Fibroblast of villous mesenchyme (primary cell): ENCODE data around the gene OR3A2. TPM values are rescaled to one million over a fixed set of nuclear protein-coding genes. Genes with fewer than 3 reads are reported as not detected.
"Not testable (repeated sequence)": the region's sequence is repeated elsewhere in the genome, so short reads cannot be mapped to it uniquely, and the experiment has no call there.

ENCODE experiments used
- DNase-seq: peaks from one replicate; pipeline ENCODE4 v3.0.0-alpha.2; 2010; ENCODE audit warnings: low read depth
- H3K4me3 ChIP-seq: 2 replicates; pipeline ENCODE4 v1.5.1; 2011; ENCODE audit warnings: low read depth, mild to moderate bottlenecking, low read length
- total RNA-seq: library from RNA; depleted of rRNA; stranded (reverse); fragments of >200 nt; gene quantifications from 2 replicates; pipeline ENCODE4 v1.2.3, GENCODE V29; 2012
- TF ChIP-seq, protein P1 (sequence below): IDR thresholded peaks from 2 replicates; pipeline ENCODE4 v1.5.1; 2012; ENCODE audit warnings: low read depth, mild to moderate bottlenecking, low read length; ENCODE audit not compliant: insufficient read depth

The OR3A2 gene
- total RNA-seq, 1 donor, result 0.43 TPM

GRCh38 chr17:3335876-3336275 lies 50.2 kb downstream of the OR3A2 start:
- DNase-seq, result no peak
- H3K4me3 ChIP-seq, result no peak overlapping the region
- TF ChIP-seq, protein P1, sequence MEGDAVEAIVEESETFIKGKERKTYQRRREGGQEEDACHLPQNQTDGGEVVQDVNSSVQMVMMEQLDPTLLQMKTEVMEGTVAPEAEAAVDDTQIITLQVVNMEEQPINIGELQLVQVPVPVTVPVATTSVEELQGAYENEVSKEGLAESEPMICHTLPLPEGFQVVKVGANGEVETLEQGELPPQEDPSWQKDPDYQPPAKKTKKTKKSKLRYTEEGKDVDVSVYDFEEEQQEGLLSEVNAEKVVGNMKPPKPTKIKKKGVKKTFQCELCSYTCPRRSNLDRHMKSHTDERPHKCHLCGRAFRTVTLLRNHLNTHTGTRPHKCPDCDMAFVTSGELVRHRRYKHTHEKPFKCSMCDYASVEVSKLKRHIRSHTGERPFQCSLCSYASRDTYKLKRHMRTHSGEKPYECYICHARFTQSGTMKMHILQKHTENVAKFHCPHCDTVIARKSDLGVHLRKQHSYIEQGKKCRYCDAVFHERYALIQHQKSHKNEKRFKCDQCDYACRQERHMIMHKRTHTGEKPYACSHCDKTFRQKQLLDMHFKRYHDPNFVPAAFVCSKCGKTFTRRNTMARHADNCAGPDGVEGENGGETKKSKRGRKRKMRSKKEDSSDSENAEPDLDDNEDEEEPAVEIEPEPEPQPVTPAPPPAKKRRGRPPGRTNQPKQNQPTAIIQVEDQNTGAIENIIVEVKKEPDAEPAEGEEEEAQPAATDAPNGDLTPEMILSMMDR, result no peak

- H3K4me3 ChIP-seq, result no peak overlapping the region
- TF ChIP-seq, protein P1, result no peak
- DNase-seq, result no peak
Observed at GRCh38 chr17:3318336-3318735, 67.8 kb downstream of the OR3A2 start.

DNA sequence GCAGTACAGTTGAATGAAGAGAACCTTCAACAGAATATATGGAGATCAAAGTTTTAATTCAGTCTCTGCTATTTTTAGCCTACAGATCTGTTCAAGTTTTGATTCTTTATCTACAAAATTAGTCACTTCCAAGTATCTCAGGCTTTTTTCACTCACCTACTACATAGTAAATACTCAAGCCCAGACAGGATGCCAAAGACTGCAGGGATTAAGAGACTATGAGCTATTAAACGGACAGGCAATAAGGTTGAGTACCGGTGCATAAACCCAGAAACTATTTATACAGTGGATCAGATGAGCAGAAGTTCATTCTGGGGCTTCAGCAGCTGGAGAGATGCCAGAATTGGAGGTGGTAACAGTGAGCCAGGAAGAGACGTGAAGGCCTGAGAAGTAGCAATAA lies 69.3 kb downstream of the OR3A2 start:
- no peak overlapping the region for H3K4me3 ChIP-seq
- TF ChIP-seq, protein P1, result no peak
- DNase-seq, result no peak

DNA sequence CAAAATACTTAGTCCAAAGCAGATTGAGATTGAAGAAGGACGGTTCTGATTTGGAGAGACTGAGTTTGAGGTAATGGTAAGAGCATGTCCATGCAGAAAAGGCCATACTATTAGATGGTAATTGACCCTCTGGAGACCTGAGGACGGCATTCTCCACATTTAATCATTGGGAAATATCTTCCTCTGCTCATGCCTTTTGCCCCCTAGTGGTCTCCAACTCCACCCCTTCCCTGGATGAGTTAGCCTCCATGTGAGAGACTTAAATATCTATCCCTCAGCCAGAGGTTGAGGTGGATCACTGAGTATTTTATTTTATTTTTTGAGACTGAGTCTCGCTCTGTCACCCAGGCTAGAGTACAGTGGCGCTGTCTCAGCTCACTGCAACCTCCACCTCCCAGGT lies 77.5 kb downstream of the OR3A2 start:
- H3K4me3 ChIP-seq, result no peak overlapping the region
- no peak for DNase-seq
- TF ChIP-seq, protein P1, result no peak

DNA sequence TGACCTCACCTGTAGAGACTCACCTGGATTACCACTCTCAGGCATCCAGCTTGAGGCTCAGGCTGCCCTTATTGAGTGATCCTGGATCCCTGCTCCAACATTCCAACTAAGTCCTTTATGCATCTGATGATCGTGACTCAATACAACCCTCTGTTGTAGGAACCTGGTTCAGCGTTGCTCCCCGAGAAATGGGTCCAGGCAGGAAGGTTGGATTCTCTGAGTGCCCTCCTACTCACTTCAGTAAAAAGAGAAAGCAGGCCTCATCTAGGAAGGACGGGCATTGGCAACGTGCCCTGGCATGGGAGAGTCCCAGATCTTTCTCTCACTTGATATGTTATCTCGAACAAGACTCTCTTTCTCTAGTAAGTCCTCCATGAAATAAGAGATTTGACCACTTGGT lies 87.8 kb downstream of the OR3A2 start, which contains the start of gene OR3A1:
OR3A1 (minus strand) TSS at position 101 of the 400 bp plus-strand sequence. CDS start 5,778 bp downstream, outside the sequence.
- DNase-seq, result no peak
- TF ChIP-seq, protein P1, result no peak
- no peak within 1 kb of the TSS for H3K4me3 ChIP-seq

GRCh38 chr17:3295632-3296031 lies 90.5 kb downstream of the OR3A2 start:
- DNase-seq, result no peak
- H3K4me3 ChIP-seq, result no peak overlapping the region
- TF ChIP-seq, protein P1, result no peak

DNA sequence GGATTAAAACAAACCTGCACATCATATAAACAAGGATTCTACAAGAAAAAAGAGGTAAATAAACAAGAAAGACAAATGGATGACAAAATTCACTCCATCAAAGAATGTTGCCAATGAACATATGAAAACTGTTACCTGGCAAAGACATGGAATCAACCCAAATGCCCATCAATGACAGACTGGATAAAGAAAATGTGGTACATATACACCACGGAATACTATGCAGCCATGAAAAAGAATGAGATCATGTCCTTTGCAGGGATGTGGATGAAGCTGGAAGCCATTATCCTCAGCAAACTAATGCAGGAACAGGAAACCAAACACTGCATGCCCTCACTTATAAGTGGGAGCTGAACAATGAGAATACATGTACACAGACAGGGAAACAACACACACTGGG lies 92.6 kb downstream of the OR3A2 start:
- DNase-seq, H3K4me3 ChIP-seq: not testable (repeated sequence)
